HepG2 (cell line): ENCODE measurements around the gene VAMP8. TPM values are rescaled to one million over a fixed set of nuclear protein-coding genes. Genes with fewer than 3 reads are reported as not detected.

Experiments
- AGO1 ChIP-seq: fragments of 200-400 bp; formaldehyde crosslinking; IDR thresholded peaks from 2 replicates; pipeline ENCODE4 v1.6.1; 2017; ENCODE audit warnings: mild to moderate bottlenecking, low read depth, low read length, moderate library complexity; ENCODE audit not compliant: poor library complexity, severe bottlenecking
- CEBPG ChIP-seq: IDR thresholded peaks from 2 replicates; pipeline ENCODE4 v1.6.1; 2016
- FOXO1 ChIP-seq: sonication (generic); formaldehyde crosslinking; IDR thresholded peaks from 2 replicates; pipeline ENCODE4 v1.4.0; 2020; ENCODE audit warnings: missing genetic modification reagents
- FOXP4 ChIP-seq: sonication (generic); formaldehyde crosslinking; IDR thresholded peaks from 2 replicates; pipeline ENCODE4 v1.4.0; 2020; ENCODE audit warnings: missing genetic modification reagents
- HINFP ChIP-seq: sonication (generic); formaldehyde crosslinking; IDR thresholded peaks from 2 replicates; pipeline ENCODE4 v1.4.0; 2020; ENCODE audit warnings: low read depth, mild to moderate bottlenecking, missing genetic modification reagents
- LCORL ChIP-seq, 2 experiments: fragments of 450-650 bp in 1 of 2; sonication (generic) in 1 of 2; formaldehyde crosslinking in 1 of 2; IDR thresholded peaks; 2 replicates each; pipeline versions ENCODE4 v1.5.0 to v1.6.1; 2017 to 2020; ENCODE audit warnings: antibody characterized with exemption in 1 of 2, missing genetic modification reagents in 1 of 2
- MXD4 ChIP-seq: IDR thresholded peaks from 2 replicates; pipeline ENCODE4 v1.6.1; 2016; ENCODE audit warnings: mild to moderate bottlenecking, missing biosample characterization, missing genetic modification reagents
- RELA ChIP-seq: sonication (generic); formaldehyde crosslinking; IDR thresholded peaks from 2 replicates; pipeline ENCODE4 v1.4.0; 2020; ENCODE audit warnings: missing genetic modification reagents
- SATB2 ChIP-seq: sonication (generic); formaldehyde crosslinking; IDR thresholded peaks from 2 replicates; pipeline ENCODE4 v1.5.0; 2020; ENCODE audit warnings: missing genetic modification reagents
- SP1 ChIP-seq, 2 experiments: fragments of 450-650 bp in 1 of 2; sonication (generic) in 1 of 2; formaldehyde crosslinking in 1 of 2; IDR thresholded peaks; 2 replicates each; pipeline versions ENCODE4 v1.4.0 to v1.6.1; 2016 to 2020; ENCODE audit warnings: missing genetic modification reagents in 1 of 2
- TFDP1 ChIP-seq: IDR thresholded peaks from 2 replicates; pipeline ENCODE4 v1.6.1; 2016; ENCODE audit warnings: missing compliant biosample characterization, missing genetic modification reagents, borderline replicate concordance
- ZBTB37 ChIP-seq: sonication (generic); formaldehyde crosslinking; IDR thresholded peaks from 2 replicates; pipeline ENCODE4 v1.4.0; 2020; ENCODE audit warnings: mild to moderate bottlenecking, missing genetic modification reagents
- ZBTB43 ChIP-seq: sonication (generic); formaldehyde crosslinking; conservative IDR thresholded peaks from 2 replicates; pipeline ENCODE4 v1.4.0; 2020; ENCODE audit warnings: missing genetic modification reagents
- ZNF30 ChIP-seq: sonication (generic); formaldehyde crosslinking; IDR thresholded peaks from 2 replicates; pipeline ENCODE4 v1.5.0; 2020; ENCODE audit warnings: mild to moderate bottlenecking, missing genetic modification reagents
- ZNF441 ChIP-seq: sonication (generic); formaldehyde crosslinking; IDR thresholded peaks from 2 replicates; pipeline ENCODE4 v1.7.0; 2021; ENCODE audit warnings: missing genetic modification reagents, borderline replicate concordance
- ZNF510 ChIP-seq: sonication (generic); formaldehyde crosslinking; IDR thresholded peaks from 2 replicates; pipeline ENCODE4 v1.4.0; 2020; ENCODE audit warnings: low read depth, mild to moderate bottlenecking, missing genetic modification reagents
- ZNF569 ChIP-seq: sonication (generic); formaldehyde crosslinking; IDR thresholded peaks from 2 replicates; pipeline ENCODE4 v1.5.0; 2020; ENCODE audit warnings: mild to moderate bottlenecking, missing genetic modification reagents, moderate library complexity, borderline replicate concordance
- ZNF580 ChIP-seq: IDR thresholded peaks from 2 replicates; pipeline ENCODE4 v1.6.1; 2016; ENCODE audit warnings: low read depth, borderline replicate concordance
- ZNF619 ChIP-seq: sonication (generic); formaldehyde crosslinking; IDR thresholded peaks from 2 replicates; pipeline ENCODE4 v1.4.0; 2020; ENCODE audit warnings: mild to moderate bottlenecking, missing genetic modification reagents
- ZNF788 ChIP-seq: sonication (generic); formaldehyde crosslinking; IDR thresholded peaks from 2 replicates; pipeline ENCODE4 v1.5.0; 2020; ENCODE audit warnings: mild to moderate bottlenecking, missing genetic modification reagents, borderline replicate concordance
- polyA plus RNA-seq, 8 experiments: library from polyadenylated mRNA; depleted of rRNA in 3 of 8; stranded (reverse) in 7 of 8; unstranded in 1 of 8; fragments of >200 nt; fragmentation: Illumina TruSeq in 4 of 8; extraction: Trizol in 4 of 8; gene quantifications; 2 replicates each; pipeline versions ENCODE4 v1.2.1 to v1.2.3, GENCODE V29; 2011 to 2016; ENCODE audit warnings: low read depth in 4 of 8, missing spikeins in 1 of 8, mixed read lengths in 1 of 8; ENCODE audit not compliant: insufficient read depth in 1 of 8
- total RNA-seq, 5 experiments: library from RNA; depleted of rRNA; stranded (reverse); fragments of >200 nt; fragmentation: Illumina TruSeq; extraction: Trizol; gene quantifications; 2 replicates each; pipeline ENCODE4 v1.2.3, GENCODE V29; 2016; ENCODE audit warnings: low read depth in 1 of 5

VAMP8 gene
- total and polyA plus RNA-seq, 2 of the 13 experiments (the other 11 are each of a cell fraction or from before 2014, with no cell fraction given): 83.3 to 157 TPM

- peak; percentile 12 for TF ChIP-seq ZBTB43 (CRISPR knock-in tag)
- TF ChIP-seq HINFP (CRISPR knock-in tag): peak; percentile 92
- no peak for TF ChIP-seq ZBTB37 (CRISPR knock-in tag)
- no peak for TF ChIP-seq FOXP4
- TF ChIP-seq ZNF580: no peak
- no peak for TF ChIP-seq ZNF30 (CRISPR knock-in tag)
- no peak for TF ChIP-seq RELA (CRISPR knock-in tag)
- no peak for TF ChIP-seq LCORL (IDR thresholded peaks at IDR 0.05)
- TF ChIP-seq LCORL (CRISPR knock-in tag; IDR thresholded peaks at IDR 0.05): peak; percentile 71
- TF ChIP-seq AGO1: peak; percentile 97
- peak; percentile 84; the same call in 1 of the 2 replicates for TF ChIP-seq ZNF788 (CRISPR knock-in tag)
- peak; percentile 46 for TF ChIP-seq TFDP1 (CRISPR knock-in tag)
- TF ChIP-seq ZNF569: no peak
- TF ChIP-seq ZNF619 (CRISPR knock-in tag): peak; percentile 94; the same call in 1 of the 2 replicates
- TF ChIP-seq SATB2: no peak
- TF ChIP-seq MXD4 (CRISPR knock-in tag): peak; percentile 62; the same call in 1 of the 2 replicates
- TF ChIP-seq FOXO1: 0 out of 2 replicates have a peak, but pooled peaks have one; percentile 35
- TF ChIP-seq ZNF510 (CRISPR knock-in tag): no peak
- peak; percentile 84 for TF ChIP-seq ZNF441 (CRISPR knock-in tag)
- no peak for TF ChIP-seq CEBPG (CRISPR knock-in tag)
- TF ChIP-seq SP1 (IDR thresholded peaks at IDR 0.05): no peak
- TF ChIP-seq SP1 (CRISPR knock-in tag; IDR thresholded peaks at IDR 0.05): no peak
Observed at GRCh38 chr2:85595301-85596025, 18.1 kb downstream of the VAMP8 start, which contains the start of gene RNF181 (continued).
